Parathyroid adenoma (tissue), 2 donors: ENCODE data around the gene HMG20B.

Source experiments
- H2AFZ ChIP-seq: fragments of 300-600 bp; sonication (generic); one replicate; pipeline ENCODE4 v1.7.0; 2017; ENCODE audit warnings: antibody characterized with exemption, mild to moderate bottlenecking
- H3K27ac ChIP-seq: fragments of 300-600 bp; sonication (generic); one replicate; pipeline ENCODE4 v1.7.0; 2017
- H3K27me3 ChIP-seq: fragments of 300-600 bp; sonication (generic); one replicate; pipeline ENCODE4 v1.7.0; 2017; ENCODE audit warnings: low read length; ENCODE audit not compliant: control insufficient read depth, insufficient read depth
- H3K36me3 ChIP-seq: fragments of 300-600 bp; sonication (generic); one replicate; pipeline ENCODE4 v1.7.0; 2017; ENCODE audit warnings: low read length; ENCODE audit not compliant: control insufficient read depth, insufficient read depth
- H3K4me1 ChIP-seq: fragments of 300-600 bp; sonication (generic); one replicate; pipeline ENCODE4 v1.7.0; 2017; ENCODE audit warnings: control low read depth
- H3K4me2 ChIP-seq: fragments of 300-600 bp; sonication (generic); one replicate; pipeline ENCODE4 v1.7.0; 2017; ENCODE audit warnings: low read length
- H3K4me3 ChIP-seq: fragments of 300-600 bp; sonication (generic); one replicate; pipeline ENCODE4 v1.7.0; 2017; ENCODE audit warnings: low read depth, low read length
- H3K79me2 ChIP-seq: fragments of 300-600 bp; sonication (generic); one replicate; pipeline ENCODE4 v1.7.0; 2017; ENCODE audit warnings: control low read depth
- H3K9ac ChIP-seq: fragments of 300-600 bp; sonication (generic); one replicate; pipeline ENCODE4 v1.7.0; 2017; ENCODE audit warnings: mild to moderate bottlenecking
- H3K9me3 ChIP-seq: fragments of 300-600 bp; sonication (generic); one replicate; pipeline ENCODE4 v1.7.0; 2017; ENCODE audit warnings: low read length; ENCODE audit not compliant: control insufficient read depth
- CTCF ChIP-seq: fragments of 300-600 bp; sonication (generic); IDR thresholded peaks from one replicate; pipeline ENCODE4 v1.7.0; 2017; ENCODE audit warnings: antibody characterized with exemption, mild to moderate bottlenecking
- donor health status: primary hyperparathyroidism.

HMG20B gene

GRCh38 chr19:3533563-3534216, 39.1 kb upstream of the HMG20B start:
- no peaks in the 10 kb centered on the region for H3K36me3 ChIP-seq
- TF ChIP-seq CTCF = no peak

GRCh38 chr19:3534375-3535234, 38.1 kb upstream of the HMG20B start:
- no peak overlapping the region for H3K27ac ChIP-seq
- H3K4me3 ChIP-seq = no peak overlapping the region
- H3K79me2 ChIP-seq = no peaks in the 10 kb centered on the region
- no peak overlapping the region for H3K4me2 ChIP-seq
- H3K27me3 ChIP-seq = no peaks in the 10 kb centered on the region
- H3K9ac ChIP-seq = no peak overlapping the region
- TF ChIP-seq CTCF = no peak
- H3K4me1 ChIP-seq = no peaks in the 10 kb centered on the region
- no peaks in the 10 kb centered on the region for H3K36me3 ChIP-seq
- no peaks in the 10 kb centered on the region for H3K9me3 ChIP-seq
- no peak overlapping the region for H2AFZ ChIP-seq

More at GRCh38 chr19:3533563-3534216, 39.1 kb upstream of the HMG20B start:
- no peak overlapping the region for H2AFZ ChIP-seq
- no peaks in the 10 kb centered on the region for H3K79me2 ChIP-seq
- H3K9me3 ChIP-seq = no peaks in the 10 kb centered on the region
- H3K9ac ChIP-seq = no peak overlapping the region
- no peak overlapping the region for H3K27ac ChIP-seq
- no peak overlapping the region for H3K4me2 ChIP-seq
- no peaks in the 10 kb centered on the region for H3K4me1 ChIP-seq
- no peaks in the 10 kb centered on the region for H3K27me3 ChIP-seq
- H3K4me3 ChIP-seq = no peak overlapping the region

- H3K9ac ChIP-seq = no peak overlapping the region
- no peak for TF ChIP-seq CTCF
- H3K27me3 ChIP-seq = no peaks in the 10 kb centered on the region
Observed at GRCh38 chr19:3535235-3535535, 37.6 kb upstream of the HMG20B start.

GRCh38 chr19:3535563-3535965, 37.2 kb upstream of the HMG20B start:
- H3K27me3 ChIP-seq = no peaks in the 10 kb centered on the region
- no peaks in the 10 kb centered on the region for H3K79me2 ChIP-seq
- H2AFZ ChIP-seq = no peak overlapping the region
- no peaks in the 10 kb centered on the region for H3K36me3 ChIP-seq
- H3K4me2 ChIP-seq = no peak overlapping the region
- H3K27ac ChIP-seq = no peak overlapping the region
- TF ChIP-seq CTCF = no peak
- H3K9me3 ChIP-seq = no peaks in the 10 kb centered on the region
- no peaks in the 10 kb centered on the region for H3K4me1 ChIP-seq
- H3K4me3 ChIP-seq = no peak overlapping the region
- no peak overlapping the region for H3K9ac ChIP-seq

More at GRCh38 chr19:3535235-3535535, 37.6 kb upstream of the HMG20B start:
- no peak overlapping the region for H3K4me2 ChIP-seq
- no peak overlapping the region for H3K27ac ChIP-seq
- H3K9me3 ChIP-seq = no peaks in the 10 kb centered on the region
- H3K4me3 ChIP-seq = no peak overlapping the region
- H2AFZ ChIP-seq = no peak overlapping the region
- no peaks in the 10 kb centered on the region for H3K79me2 ChIP-seq
- H3K36me3 ChIP-seq = no peaks in the 10 kb centered on the region
- no peaks in the 10 kb centered on the region for H3K4me1 ChIP-seq
